SKM-1 treated with dmso at 0.1 percent for 144 hours (cell line): ENCODE data around the gene FBLN5.

Source experiments
- DNase-seq: peaks from one replicate; lab custom pipeline; 2025; ENCODE audit not compliant: unreplicated experiment; lab: John Stamatoyannopoulos, UW

FBLN5 gene

GRCh38 chr14:91834571-91834970 is 112.9 kb downstream of the FBLN5 start:
- no peak for DNase-seq

DNA sequence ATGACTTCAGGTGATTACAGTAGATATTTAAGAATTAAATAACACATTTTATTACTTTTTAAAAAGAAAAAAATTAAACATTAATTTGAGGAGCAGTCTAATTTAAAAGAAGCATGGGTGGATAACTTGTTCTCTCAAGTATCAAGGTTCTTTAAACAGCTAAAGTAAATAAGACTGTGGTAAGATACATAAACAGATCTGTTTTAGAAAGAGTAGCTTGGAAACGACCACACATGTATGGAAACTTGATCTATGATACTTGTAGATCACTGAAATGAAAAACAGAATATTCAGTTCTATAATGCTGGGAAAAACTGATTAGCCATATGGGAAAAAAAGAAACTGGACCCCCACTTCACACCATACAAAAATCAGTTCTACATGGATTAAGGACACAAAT is 116.2 kb downstream of the FBLN5 start:
- DNase-seq: no peak

DNA sequence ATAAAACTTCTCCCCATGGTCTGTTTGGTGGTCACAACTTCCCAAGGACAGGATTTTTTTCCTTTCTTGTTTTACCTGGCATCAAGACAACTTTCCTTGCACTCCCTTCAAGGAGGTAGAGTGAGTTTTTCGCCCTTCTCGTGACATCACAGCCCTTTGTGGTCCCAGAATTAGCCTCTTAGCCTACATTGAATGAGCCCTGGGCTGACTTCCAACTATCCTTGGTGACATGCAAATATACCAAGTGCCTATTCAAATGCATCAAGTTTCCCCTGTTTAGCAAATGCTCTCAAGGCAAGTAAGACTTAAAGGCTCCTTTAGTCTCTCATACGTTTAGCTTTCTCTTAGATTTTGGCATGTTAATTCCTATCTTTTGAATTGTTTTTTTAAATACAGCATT is 116.7 kb downstream of the FBLN5 start:
- DNase-seq: no peak

DNA sequence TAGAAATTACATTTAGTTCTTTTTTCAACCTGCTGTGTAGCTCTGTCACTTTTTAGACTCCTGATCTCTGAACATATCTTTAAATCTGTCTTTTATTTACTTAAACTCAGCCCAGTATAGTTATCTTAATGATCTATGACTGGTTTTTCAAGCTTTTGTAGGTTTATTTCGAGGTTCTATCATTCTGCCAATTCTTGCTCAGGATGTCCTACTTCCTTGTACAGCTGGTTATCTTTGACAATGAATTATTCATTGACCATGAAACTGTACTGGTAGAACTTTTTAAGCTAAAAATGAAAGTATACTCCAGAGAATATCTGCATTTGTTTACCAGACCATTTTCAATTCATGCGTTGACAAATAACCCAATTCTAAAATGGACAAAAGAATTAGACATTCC is 118.0 kb downstream of the FBLN5 start:
- no peak for DNase-seq

- no peak for DNase-seq
These were observed 119.7 kb downstream of the FBLN5 start for GRCh38 chr14:91827746-91828145.
